ENCODE data around the gene OR13D1.

DNA sequence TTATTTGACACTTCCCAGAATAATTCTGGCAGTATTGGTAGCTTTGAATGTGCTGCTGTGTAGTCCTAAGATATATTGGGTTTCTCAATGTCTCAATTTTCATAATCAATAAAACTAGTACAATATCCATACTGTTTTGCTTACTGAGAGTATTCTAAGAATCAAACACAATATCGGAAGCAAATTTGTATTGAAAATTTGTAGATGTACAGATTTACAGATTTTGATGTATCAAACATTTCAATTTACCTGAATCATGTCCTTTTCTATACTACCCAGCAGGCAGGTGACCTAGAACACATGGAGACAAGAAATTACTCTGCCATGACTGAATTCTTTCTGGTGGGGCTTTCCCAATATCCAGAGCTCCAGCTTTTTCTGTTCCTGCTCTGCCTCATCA is at the start of gene OR13D1:
- TF ChIP-seq, protein P1, sequence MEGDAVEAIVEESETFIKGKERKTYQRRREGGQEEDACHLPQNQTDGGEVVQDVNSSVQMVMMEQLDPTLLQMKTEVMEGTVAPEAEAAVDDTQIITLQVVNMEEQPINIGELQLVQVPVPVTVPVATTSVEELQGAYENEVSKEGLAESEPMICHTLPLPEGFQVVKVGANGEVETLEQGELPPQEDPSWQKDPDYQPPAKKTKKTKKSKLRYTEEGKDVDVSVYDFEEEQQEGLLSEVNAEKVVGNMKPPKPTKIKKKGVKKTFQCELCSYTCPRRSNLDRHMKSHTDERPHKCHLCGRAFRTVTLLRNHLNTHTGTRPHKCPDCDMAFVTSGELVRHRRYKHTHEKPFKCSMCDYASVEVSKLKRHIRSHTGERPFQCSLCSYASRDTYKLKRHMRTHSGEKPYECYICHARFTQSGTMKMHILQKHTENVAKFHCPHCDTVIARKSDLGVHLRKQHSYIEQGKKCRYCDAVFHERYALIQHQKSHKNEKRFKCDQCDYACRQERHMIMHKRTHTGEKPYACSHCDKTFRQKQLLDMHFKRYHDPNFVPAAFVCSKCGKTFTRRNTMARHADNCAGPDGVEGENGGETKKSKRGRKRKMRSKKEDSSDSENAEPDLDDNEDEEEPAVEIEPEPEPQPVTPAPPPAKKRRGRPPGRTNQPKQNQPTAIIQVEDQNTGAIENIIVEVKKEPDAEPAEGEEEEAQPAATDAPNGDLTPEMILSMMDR (IDR thresholded peaks at IDR 0.05 in 4 of 5, conservative IDR thresholded peaks at IDR 0.05 in 1 of 5) = no peak
- TF ChIP-seq POLR2A (IDR thresholded peaks at IDR 0.05) = no peak
